ENCODE data around the gene CYP2C18.
"Not testable (repeated sequence)": the region's sequence is repeated elsewhere in the genome, so short reads cannot be mapped to it uniquely, and the experiment has no call there.

Gene CYP2C18

DNA sequence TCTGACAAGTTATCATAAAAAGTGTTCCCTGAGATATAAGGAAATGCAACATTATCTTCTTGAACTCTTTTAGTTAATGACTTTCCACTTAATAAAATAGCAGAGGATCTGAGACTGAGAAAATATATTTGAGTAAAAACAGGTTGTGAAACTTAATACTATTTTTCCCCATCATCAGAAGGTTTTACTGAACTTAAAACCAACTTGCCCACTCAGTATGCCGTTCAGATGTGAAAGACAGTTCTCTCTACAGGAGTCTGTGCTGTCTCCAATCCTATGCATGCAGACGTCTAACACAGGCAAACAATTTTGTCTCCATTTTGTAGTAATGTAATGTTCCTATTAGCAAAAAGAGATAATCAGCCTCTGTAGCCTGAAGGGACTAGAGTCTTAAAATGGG lies 38.2 kb upstream of the CYP2C18 start:
- Mint-ChIP-seq H3K9me3 (peaks cover 2% of the 10 kb centered on the region), H3K36me3 (ENCODE audit: low read depth) (no peaks in the 10 kb centered on the region), H3K4me1 (no peaks in the 10 kb centered on the region), H3K27me3 (ENCODE audit: low read depth) (no peaks in the 10 kb centered on the region), H3K27ac (no peak overlapping the region), H3K4me3 (no peak overlapping the region)
- TF ChIP-seq, protein P1, sequence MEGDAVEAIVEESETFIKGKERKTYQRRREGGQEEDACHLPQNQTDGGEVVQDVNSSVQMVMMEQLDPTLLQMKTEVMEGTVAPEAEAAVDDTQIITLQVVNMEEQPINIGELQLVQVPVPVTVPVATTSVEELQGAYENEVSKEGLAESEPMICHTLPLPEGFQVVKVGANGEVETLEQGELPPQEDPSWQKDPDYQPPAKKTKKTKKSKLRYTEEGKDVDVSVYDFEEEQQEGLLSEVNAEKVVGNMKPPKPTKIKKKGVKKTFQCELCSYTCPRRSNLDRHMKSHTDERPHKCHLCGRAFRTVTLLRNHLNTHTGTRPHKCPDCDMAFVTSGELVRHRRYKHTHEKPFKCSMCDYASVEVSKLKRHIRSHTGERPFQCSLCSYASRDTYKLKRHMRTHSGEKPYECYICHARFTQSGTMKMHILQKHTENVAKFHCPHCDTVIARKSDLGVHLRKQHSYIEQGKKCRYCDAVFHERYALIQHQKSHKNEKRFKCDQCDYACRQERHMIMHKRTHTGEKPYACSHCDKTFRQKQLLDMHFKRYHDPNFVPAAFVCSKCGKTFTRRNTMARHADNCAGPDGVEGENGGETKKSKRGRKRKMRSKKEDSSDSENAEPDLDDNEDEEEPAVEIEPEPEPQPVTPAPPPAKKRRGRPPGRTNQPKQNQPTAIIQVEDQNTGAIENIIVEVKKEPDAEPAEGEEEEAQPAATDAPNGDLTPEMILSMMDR (IDR thresholded peaks at IDR 0.05; ENCODE audit: unreplicated experiment in 3 of 3): no peak

DNA sequence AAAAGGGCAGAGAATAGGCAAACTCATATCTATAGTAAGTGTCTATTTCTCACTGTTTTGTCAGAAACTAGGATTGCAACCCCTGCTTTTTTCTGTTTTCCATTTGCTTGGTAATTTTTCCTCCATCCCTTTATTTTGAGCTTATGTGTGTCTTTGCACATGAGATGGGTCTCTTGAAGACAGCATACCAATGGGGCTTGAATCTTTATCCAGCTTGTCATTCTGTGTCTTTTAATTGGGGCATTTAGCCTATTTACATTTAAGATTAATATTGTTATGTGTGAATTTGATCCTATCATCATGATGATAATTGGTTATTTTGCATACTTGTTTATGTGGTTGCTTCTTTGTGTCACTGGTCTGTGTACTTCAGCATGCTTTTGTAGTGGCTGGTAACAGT lies 28.3 kb upstream of the CYP2C18 start:
- not testable (repeated sequence) for H3K4me1 Mint-ChIP-seq; H3K4me3 Mint-ChIP-seq; H3K36me3 Mint-ChIP-seq (ENCODE audit: low read depth); H3K27ac Mint-ChIP-seq; H3K27me3 Mint-ChIP-seq (ENCODE audit: low read depth)
- H3K9me3 Mint-ChIP-seq: peaks cover 24% of the 10 kb centered on the region

DNA sequence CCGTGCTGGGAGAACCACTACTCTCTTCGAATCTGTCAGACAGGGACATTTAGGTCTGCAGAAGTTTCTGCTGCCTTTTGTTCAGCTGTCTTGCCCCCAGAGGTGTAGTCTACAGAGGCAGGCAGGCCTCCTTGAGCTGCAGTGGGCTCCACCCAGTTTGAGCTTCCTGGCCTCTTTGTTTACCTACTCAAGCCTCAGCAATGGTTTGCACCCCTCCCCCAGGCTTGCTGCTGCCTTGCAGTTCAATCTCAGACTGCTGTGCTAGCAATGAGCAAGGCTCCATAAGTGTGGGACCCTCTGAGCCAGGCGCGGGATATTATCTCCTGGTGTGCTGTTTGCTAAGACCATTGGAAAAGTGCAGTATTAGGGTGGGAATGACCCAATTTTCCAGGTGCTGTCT lies 20.5 kb upstream of the CYP2C18 start:
- H3K9me3 Mint-ChIP-seq; H3K4me1 Mint-ChIP-seq; H3K27ac Mint-ChIP-seq; H3K27me3 Mint-ChIP-seq (ENCODE audit: low read depth); H3K4me3 Mint-ChIP-seq; H3K36me3 Mint-ChIP-seq (ENCODE audit: low read depth): not testable (repeated sequence)

DNA sequence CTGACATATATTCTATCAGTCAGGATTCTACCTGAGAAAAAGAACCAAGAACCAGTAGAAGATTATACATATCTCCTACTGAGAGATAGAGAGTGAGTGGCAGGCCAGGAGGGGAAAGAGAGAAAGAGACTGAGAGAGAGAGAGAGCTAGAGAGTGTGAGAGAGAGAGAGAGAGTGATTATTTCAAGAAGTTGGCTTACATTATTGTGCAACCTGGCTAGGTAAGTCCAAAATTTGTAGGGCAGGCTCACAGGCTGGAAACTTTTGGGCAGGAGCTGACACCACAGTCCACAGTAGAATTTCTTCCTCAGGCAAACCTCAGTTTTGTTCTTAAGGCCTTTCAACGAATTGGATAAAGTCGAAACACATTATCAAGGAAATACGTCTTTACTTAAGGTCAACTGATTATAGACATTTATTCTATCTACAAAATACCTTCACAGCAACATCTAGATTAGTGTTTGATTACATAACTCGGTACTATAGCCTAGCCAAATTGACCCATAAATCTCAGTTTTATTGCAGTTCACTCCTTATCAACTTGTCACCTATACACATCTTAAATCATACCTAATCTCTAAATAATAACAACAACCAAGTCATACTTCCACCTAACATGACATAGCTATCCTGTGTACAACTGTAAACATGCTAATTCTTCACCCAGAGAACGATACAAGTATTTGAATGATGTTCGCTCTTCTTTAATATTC lies 17.0 kb upstream of the CYP2C18 start:
- Mint-ChIP-seq H3K4me3 (no peak overlapping the region), H3K4me1 (no peaks in the 10 kb centered on the region), H3K9me3 (peaks cover 2% of the 10 kb centered on the region), H3K36me3 (ENCODE audit: low read depth) (no peaks in the 10 kb centered on the region), H3K27ac (no peak overlapping the region), H3K27me3 (ENCODE audit: low read depth) (no peaks in the 10 kb centered on the region)
- TF ChIP-seq, protein P1 (IDR thresholded peaks at IDR 0.05; ENCODE audit: unreplicated experiment in 3 of 3): no peak

DNA sequence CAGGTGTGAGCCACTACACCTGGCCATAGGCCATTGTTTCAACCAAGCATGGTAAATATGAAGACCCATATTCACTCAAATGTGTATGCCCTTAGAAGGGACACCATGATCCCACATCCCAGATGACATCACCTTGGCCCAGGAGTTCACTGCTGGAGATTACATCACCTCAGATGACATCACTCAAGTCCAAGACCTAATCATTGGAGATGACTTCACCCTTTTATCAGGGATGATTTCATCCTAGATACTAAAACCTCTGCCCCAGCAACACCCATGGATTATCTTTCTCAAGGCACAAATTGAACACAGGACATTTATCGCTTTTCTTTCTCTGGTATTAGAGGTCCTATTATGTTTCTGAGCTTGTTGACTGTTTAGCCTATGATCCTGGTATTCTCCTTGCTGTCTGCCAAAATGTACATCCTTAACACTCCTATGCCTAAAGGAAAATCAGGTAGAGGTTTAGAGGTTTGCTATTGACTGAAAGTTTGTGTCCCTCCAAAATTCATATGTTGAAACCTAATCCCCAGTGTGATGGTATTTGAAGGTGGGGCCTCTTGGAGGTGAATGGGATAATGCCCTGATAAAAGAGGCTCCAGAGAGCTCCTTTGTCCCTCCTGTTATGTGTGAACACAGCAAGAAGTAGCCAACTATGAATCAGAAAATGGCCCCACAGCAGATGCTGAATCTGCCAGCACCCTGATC lies 9.8 kb upstream of the CYP2C18 start:
- no peaks in the 10 kb centered on the region for H3K9me3 Mint-ChIP-seq
- H3K27me3 Mint-ChIP-seq (ENCODE audit: low read depth): peaks cover 4% of the 10 kb centered on the region
- H3K36me3 Mint-ChIP-seq (ENCODE audit: low read depth): no peaks in the 10 kb centered on the region
- H3K4me1 Mint-ChIP-seq: no peaks in the 10 kb centered on the region
- TF ChIP-seq, protein P1 (IDR thresholded peaks at IDR 0.05; ENCODE audit: unreplicated experiment in 3 of 3): no peak
- H3K27ac Mint-ChIP-seq: no peak overlapping the region
- no peak overlapping the region for H3K4me3 Mint-ChIP-seq

DNA sequence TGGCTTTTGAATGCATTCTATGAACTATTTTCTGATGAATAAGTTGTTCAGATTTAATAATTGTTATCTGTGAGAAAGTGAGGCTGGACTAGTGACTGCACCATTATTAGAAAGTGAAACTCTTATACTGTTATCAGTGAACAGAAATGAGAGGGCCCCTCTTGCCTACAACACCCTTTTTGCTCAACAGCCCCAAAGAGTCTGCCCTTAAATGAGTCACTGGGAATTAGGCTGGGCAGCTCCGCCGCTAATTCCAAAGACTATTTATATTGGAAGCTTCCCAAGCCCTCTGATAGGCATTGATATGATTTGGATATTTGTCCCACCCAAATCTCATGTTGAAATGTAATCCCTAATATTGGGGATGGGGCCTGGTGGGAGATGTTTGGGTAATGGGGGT lies 7.0 kb upstream of the CYP2C18 start:
- Mint-ChIP-seq H3K4me1 (no peaks in the 10 kb centered on the region), H3K36me3 (ENCODE audit: low read depth) (no peaks in the 10 kb centered on the region), H3K27me3 (ENCODE audit: low read depth) (peaks cover 4% of the 10 kb centered on the region), H3K4me3 (no peak overlapping the region), H3K9me3 (no peaks in the 10 kb centered on the region), H3K27ac (no peak overlapping the region)
- TF ChIP-seq, protein P1 (IDR thresholded peaks at IDR 0.05; ENCODE audit: unreplicated experiment in 3 of 3): no peak

DNA sequence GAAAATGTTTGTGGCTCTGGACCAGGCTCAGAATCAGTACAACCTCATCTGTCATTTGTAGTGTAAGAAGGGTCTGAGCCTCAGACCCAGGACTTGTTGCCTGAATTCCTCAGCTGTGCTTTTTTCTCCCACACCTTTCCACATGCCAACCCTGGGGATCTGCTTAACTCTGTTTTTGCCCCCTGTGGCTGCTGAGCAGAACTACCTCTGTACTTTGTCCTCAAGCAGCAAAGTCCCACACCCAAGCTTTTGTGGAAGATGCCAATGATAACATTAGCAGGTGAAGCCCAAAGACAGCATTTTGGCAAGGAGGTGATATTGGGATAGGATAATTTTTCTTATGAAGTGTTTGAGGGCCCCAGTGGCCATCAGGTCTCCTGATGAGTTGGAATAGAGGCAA lies 5.8 kb upstream of the CYP2C18 start:
- H3K4me3 Mint-ChIP-seq: no peak overlapping the region
- TF ChIP-seq, protein P1 (IDR thresholded peaks at IDR 0.05; ENCODE audit: unreplicated experiment in 3 of 3): peak in 1 of 3 experiments; percentile 7
- H3K9me3 Mint-ChIP-seq: no peaks in the 10 kb centered on the region
- H3K4me1 Mint-ChIP-seq: no peaks in the 10 kb centered on the region
- peak overlapping the region in 2 of 3 experiments; percentile 30 to 44 for H3K27ac Mint-ChIP-seq
- no peaks in the 10 kb centered on the region for H3K36me3 Mint-ChIP-seq (ENCODE audit: low read depth)
- H3K27me3 Mint-ChIP-seq (ENCODE audit: low read depth): peaks cover 4% of the 10 kb centered on the region
